Ecto neural progenitor cell (in vitro differentiated cells): Measurements from ENCODE around the gene PIP5K1B.
"Not testable (repeated sequence)": the region's sequence is repeated elsewhere in the genome, so short reads cannot be mapped to it uniquely, and the experiment has no call there.

Experiments used
- DNase-seq: peaks from one replicate; pipeline ENCODE4 v3.0.0-alpha.2; 2018; ENCODE audit warnings: low spot score

Gene PIP5K1B

GRCh38 chr9:68704814-68705530, at the start of gene PIP5K1B:
TSS of gene PIP5K1B (plus strand) at chr9:68705240. CDS start at chr9:68822615, 117,375 bp downstream.
- DNase-seq, result peak; percentile 87

GRCh38 chr9:68664036-68664435, 41.0 kb upstream of the PIP5K1B start:
- no peak for DNase-seq

GRCh38 chr9:68668127-68668526, 36.9 kb upstream of the PIP5K1B start:
- DNase-seq, result no peak

GRCh38 chr9:68669218-68669617, 35.8 kb upstream of the PIP5K1B start:
- no peak for DNase-seq

GRCh38 chr9:68672215-68672614, 32.8 kb upstream of the PIP5K1B start:
- no peak for DNase-seq

GRCh38 chr9:68672625-68673024, 32.4 kb upstream of the PIP5K1B start:
- no peak for DNase-seq

GRCh38 chr9:68678430-68678829, 26.6 kb upstream of the PIP5K1B start:
- DNase-seq, result peak; percentile 56

GRCh38 chr9:68683433-68683832, 21.6 kb upstream of the PIP5K1B start:
- DNase-seq, result no peak

- DNase-seq, result no peak
These were observed 19.8 kb upstream of the PIP5K1B start for GRCh38 chr9:68685213-68685612.

GRCh38 chr9:68685770-68686169, 19.3 kb upstream of the PIP5K1B start:
- DNase-seq, result no peak

- no peak for DNase-seq
These were observed 15.0 kb upstream of the PIP5K1B start for GRCh38 chr9:68690088-68690487.

GRCh38 chr9:68692519-68692918, 12.5 kb upstream of the PIP5K1B start:
- no peak for DNase-seq

GRCh38 chr9:68694125-68694524, 10.9 kb upstream of the PIP5K1B start:
- no peak for DNase-seq

- DNase-seq, result no peak
These were observed 7.2 kb upstream of the PIP5K1B start for GRCh38 chr9:68697851-68698250.

GRCh38 chr9:68698943-68699509, 6.0 kb upstream of the PIP5K1B start:
- DNase-seq, result no peak

GRCh38 chr9:68699625-68700024, 5.4 kb upstream of the PIP5K1B start:
- DNase-seq, result not testable (repeated sequence)

- DNase-seq, result no peak
These were observed 2.5 kb upstream of the PIP5K1B start for GRCh38 chr9:68702493-68702892.

GRCh38 chr9:68703672-68704071, 1.4 kb upstream of the PIP5K1B start:
- DNase-seq, result no peak

- DNase-seq, result no peak
These were observed 584 bp upstream of the PIP5K1B start for GRCh38 chr9:68704498-68704813.

- DNase-seq, result no peak
These were observed 707 bp downstream of the PIP5K1B start for GRCh38 chr9:68705531-68706362.

GRCh38 chr9:68706363-68707201, 1.5 kb downstream of the PIP5K1B start:
- no peak for DNase-seq

- DNase-seq, result no peak
These were observed 2.9 kb downstream of the PIP5K1B start for GRCh38 chr9:68707801-68708488.
